Measurements from ENCODE around the gene ST6GALNAC4. TPM values are rescaled to one million over a fixed set of nuclear protein-coding genes. Genes with fewer than 3 reads are reported as not detected.

Gene ST6GALNAC4
- total RNA-seq, 2 experiments from 2014 or later: 118 to 180 TPM

DNA sequence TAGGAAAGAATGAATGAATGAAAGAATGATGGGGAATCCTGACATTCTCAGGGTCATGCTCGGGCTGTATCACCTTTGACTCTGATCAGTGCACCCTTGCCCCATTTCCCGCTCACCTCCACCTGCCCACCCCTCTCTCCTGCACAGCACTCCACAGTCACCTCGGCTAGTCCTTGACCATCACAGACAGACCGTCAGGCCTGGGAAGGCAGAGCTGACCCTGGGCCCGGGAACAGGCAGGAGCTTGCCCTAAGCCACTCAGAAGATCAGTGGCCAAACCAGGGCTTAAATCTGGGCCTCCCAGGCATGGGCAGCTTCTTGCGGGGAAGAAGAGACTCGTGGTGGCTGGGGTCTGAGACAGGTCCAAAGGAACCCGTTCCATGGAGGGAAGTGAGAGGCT, 21.0 kb downstream of the ST6GALNAC4 start:
- POLR2A ChIA-PET: no interaction called here
- no TSS peak for BruUV-seq (replicated peaks)
- Histone ChIP-seq H3K79me2 (ENCODE audit: insufficient read depth, low read depth, low read length) (no peaks in the 10 kb centered on the region), H4K20me1 (ENCODE audit: insufficient read depth, low read length) (0 out of 2 replicates have a peak, but pooled peaks cover 3% of the 10 kb centered on the region), H3K36me3 (ENCODE audit: insufficient read depth, low read length) (peaks cover 58% of the 10 kb centered on the region), H3K27ac (ENCODE audit: low read depth, low read length, poor library complexity, severe bottlenecking) (no peak overlapping the region), H3K9me3 (ENCODE audit: low read length) (0 out of 2 replicates have a peak, but pooled peaks cover 20% of the 10 kb centered on the region), H3K4me1 (ENCODE audit: insufficient read depth, low read length, poor library complexity, severe bottlenecking) (peaks cover 32% of the 10 kb centered on the region), H3K4me3 (ENCODE audit: low read depth, low read length, poor library complexity, severe bottlenecking) (no peak overlapping the region), H3K4me2 (ENCODE audit: low read length) (no peak overlapping the region), H3K9me2 (ENCODE audit: insufficient read depth, low read length) (no peaks in the 10 kb centered on the region), H2AFZ (ENCODE audit: low read length) (no peak overlapping the region)
- no peak for DNase-seq (ENCODE audit: low spot score)
- TF ChIP-seq EZH2phosphoT487 (IDR thresholded peaks at IDR 0.05; ENCODE audit: borderline replicate concordance, low read depth, low read length): no peak
- TF ChIP-seq, protein P1, sequence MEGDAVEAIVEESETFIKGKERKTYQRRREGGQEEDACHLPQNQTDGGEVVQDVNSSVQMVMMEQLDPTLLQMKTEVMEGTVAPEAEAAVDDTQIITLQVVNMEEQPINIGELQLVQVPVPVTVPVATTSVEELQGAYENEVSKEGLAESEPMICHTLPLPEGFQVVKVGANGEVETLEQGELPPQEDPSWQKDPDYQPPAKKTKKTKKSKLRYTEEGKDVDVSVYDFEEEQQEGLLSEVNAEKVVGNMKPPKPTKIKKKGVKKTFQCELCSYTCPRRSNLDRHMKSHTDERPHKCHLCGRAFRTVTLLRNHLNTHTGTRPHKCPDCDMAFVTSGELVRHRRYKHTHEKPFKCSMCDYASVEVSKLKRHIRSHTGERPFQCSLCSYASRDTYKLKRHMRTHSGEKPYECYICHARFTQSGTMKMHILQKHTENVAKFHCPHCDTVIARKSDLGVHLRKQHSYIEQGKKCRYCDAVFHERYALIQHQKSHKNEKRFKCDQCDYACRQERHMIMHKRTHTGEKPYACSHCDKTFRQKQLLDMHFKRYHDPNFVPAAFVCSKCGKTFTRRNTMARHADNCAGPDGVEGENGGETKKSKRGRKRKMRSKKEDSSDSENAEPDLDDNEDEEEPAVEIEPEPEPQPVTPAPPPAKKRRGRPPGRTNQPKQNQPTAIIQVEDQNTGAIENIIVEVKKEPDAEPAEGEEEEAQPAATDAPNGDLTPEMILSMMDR (conservative IDR thresholded peaks at IDR 0.05; ENCODE audit: low read length): no peak
- intact Hi-C loops (cut with micrococcal nuclease; ENCODE audit: unreplicated experiment): no loop called here
- CTCF ChIA-PET (ENCODE audit: unreplicated experiment): no interaction called here

- TF ChIP-seq, protein P1 (conservative IDR thresholded peaks at IDR 0.05; ENCODE audit: low read length): no peak
- intact Hi-C loops (cut with micrococcal nuclease; ENCODE audit: unreplicated experiment): no loop called here
- no peak overlapping the region for H3K27ac ChIP-seq (ENCODE audit: low read depth, low read length, poor library complexity, severe bottlenecking)
- H4K20me1 ChIP-seq (ENCODE audit: insufficient read depth, low read length): 0 out of 2 replicates have a peak, but pooled peaks cover 3% of the 10 kb centered on the region
- POLR2A ChIA-PET: no interaction called here
- no peaks in the 10 kb centered on the region for H3K9me2 ChIP-seq (ENCODE audit: insufficient read depth, low read length)
- DNase-seq (ENCODE audit: low spot score): no peak
- peaks cover 77% of the 10 kb centered on the region for H3K36me3 ChIP-seq (ENCODE audit: insufficient read depth, low read length)
- H3K4me3 ChIP-seq (ENCODE audit: low read depth, low read length, poor library complexity, severe bottlenecking): no peak overlapping the region
- no peak overlapping the region for H3K4me2 ChIP-seq (ENCODE audit: low read length)
- H3K9me3 ChIP-seq (ENCODE audit: low read length): 0 out of 2 replicates have a peak, but pooled peaks cover 20% of the 10 kb centered on the region
- H3K4me1 ChIP-seq (ENCODE audit: insufficient read depth, low read length, poor library complexity, severe bottlenecking): peaks cover 16% of the 10 kb centered on the region
- CTCF ChIA-PET (ENCODE audit: unreplicated experiment): interaction anchor here (0.6 kb wide), 1 partner anchor 207 kb away, joined by 3 read pairs; no protein-coding TSS in a partner anchor
- no peak overlapping the region for H2AFZ ChIP-seq (ENCODE audit: low read length)
- BruUV-seq (replicated peaks): no TSS peak
- H3K79me2 ChIP-seq (ENCODE audit: insufficient read depth, low read depth, low read length): no peaks in the 10 kb centered on the region
Observed at GRCh38 chr9:127893392-127893791, 23.4 kb downstream of the ST6GALNAC4 start.

DNA sequence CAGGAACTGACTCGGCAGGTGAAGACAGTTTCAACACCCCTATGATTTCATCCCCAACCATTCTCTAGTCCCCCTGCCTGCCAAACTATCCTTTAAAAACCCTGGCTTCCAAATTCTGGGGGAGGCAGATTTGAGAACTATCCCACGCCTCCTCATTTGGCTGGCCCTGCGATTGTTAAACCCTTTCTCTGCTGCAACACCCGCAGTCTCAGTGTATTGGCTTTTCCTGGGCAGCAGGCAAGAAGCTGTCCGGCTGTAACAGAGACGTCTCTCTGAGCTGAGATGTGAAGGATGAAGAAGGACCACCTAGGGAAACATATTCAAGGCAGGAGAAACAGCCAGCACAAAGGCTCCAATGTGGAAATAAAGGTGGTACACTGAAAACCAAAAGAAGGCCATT, 24.0 kb downstream of the ST6GALNAC4 start:
- no peak for DNase-seq (ENCODE audit: low spot score)
- H3K79me2 ChIP-seq (ENCODE audit: insufficient read depth, low read depth, low read length): no peaks in the 10 kb centered on the region
- no peak overlapping the region for H3K4me2 ChIP-seq (ENCODE audit: low read length)
- no peak overlapping the region for H2AFZ ChIP-seq (ENCODE audit: low read length)
- POLR2A ChIA-PET: no interaction called here
- TF ChIP-seq EZH2phosphoT487 (IDR thresholded peaks at IDR 0.05; ENCODE audit: borderline replicate concordance, low read depth, low read length): no peak
- TF ChIP-seq, protein P1 (conservative IDR thresholded peaks at IDR 0.05; ENCODE audit: low read length): no peak
- intact Hi-C loops (cut with micrococcal nuclease; ENCODE audit: unreplicated experiment): no loop called here
- H3K36me3 ChIP-seq (ENCODE audit: insufficient read depth, low read length): peaks cover 80% of the 10 kb centered on the region
- peaks cover 13% of the 10 kb centered on the region for H3K4me1 ChIP-seq (ENCODE audit: insufficient read depth, low read length, poor library complexity, severe bottlenecking)
- 0 out of 2 replicates have a peak, but pooled peaks cover 20% of the 10 kb centered on the region for H3K9me3 ChIP-seq (ENCODE audit: low read length)
- H3K9me2 ChIP-seq (ENCODE audit: insufficient read depth, low read length): no peaks in the 10 kb centered on the region
- H3K27ac ChIP-seq (ENCODE audit: low read depth, low read length, poor library complexity, severe bottlenecking): no peak overlapping the region
- 0 out of 2 replicates have a peak, but pooled peaks cover 3% of the 10 kb centered on the region for H4K20me1 ChIP-seq (ENCODE audit: insufficient read depth, low read length)
- no TSS peak for BruUV-seq (replicated peaks)
- CTCF ChIA-PET (ENCODE audit: unreplicated experiment): no interaction called here
- H3K4me3 ChIP-seq (ENCODE audit: low read depth, low read length, poor library complexity, severe bottlenecking): no peak overlapping the region

Measured in OCI-LY7 (cell line).